ENCODE data around the gene GFM1.
"Not testable (repeated sequence)": the region's sequence is repeated elsewhere in the genome, so short reads cannot be mapped to it uniquely, and the experiment has no call there.

GRCh38 chr3:158693866-158694456 lies 49.6 kb downstream of the GFM1 start:
- TF ChIP-seq POLR2A (IDR thresholded peaks at IDR 0.05); CTCF (IDR thresholded peaks at IDR 0.05); POLR2AphosphoS5 (IDR thresholded peaks at IDR 0.05; ENCODE audit: insufficient read depth in 1 of 2, low read depth in 1 of 2): not testable (repeated sequence)
